Measurements from ENCODE around the gene YTHDC1.

Gene YTHDC1

GRCh38 chr4:68342134-68342533, 7.8 kb downstream of the YTHDC1 start:
- H3K4me3 ChIP-seq (IDR thresholded peaks at IDR 0.05; ENCODE audit: insufficient read depth, low read depth, low read length), result no peak overlapping the region
- no peaks in the 10 kb centered on the region for H3K36me3 ChIP-seq (ENCODE audit: insufficient read depth)

GRCh38 chr4:68338625-68339024, 11.3 kb downstream of the YTHDC1 start:
- no peak overlapping the region for H3K27ac ChIP-seq
- H3K36me3 ChIP-seq (ENCODE audit: insufficient read depth), result no peaks in the 10 kb centered on the region

More at GRCh38 chr4:68342134-68342533, 7.8 kb downstream of the YTHDC1 start:
- no peak overlapping the region for H2AFZ ChIP-seq (ENCODE audit: low read depth)
- peaks cover 17% of the 10 kb centered on the region for H3K4me1 ChIP-seq (ENCODE audit: low read depth, poor library complexity, severe bottlenecking)
- TF ChIP-seq, protein P1, sequence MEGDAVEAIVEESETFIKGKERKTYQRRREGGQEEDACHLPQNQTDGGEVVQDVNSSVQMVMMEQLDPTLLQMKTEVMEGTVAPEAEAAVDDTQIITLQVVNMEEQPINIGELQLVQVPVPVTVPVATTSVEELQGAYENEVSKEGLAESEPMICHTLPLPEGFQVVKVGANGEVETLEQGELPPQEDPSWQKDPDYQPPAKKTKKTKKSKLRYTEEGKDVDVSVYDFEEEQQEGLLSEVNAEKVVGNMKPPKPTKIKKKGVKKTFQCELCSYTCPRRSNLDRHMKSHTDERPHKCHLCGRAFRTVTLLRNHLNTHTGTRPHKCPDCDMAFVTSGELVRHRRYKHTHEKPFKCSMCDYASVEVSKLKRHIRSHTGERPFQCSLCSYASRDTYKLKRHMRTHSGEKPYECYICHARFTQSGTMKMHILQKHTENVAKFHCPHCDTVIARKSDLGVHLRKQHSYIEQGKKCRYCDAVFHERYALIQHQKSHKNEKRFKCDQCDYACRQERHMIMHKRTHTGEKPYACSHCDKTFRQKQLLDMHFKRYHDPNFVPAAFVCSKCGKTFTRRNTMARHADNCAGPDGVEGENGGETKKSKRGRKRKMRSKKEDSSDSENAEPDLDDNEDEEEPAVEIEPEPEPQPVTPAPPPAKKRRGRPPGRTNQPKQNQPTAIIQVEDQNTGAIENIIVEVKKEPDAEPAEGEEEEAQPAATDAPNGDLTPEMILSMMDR (conservative IDR thresholded peaks at IDR 0.05; ENCODE audit: low read depth, low read length), result no peak
- H3K4me2 ChIP-seq, result no peak overlapping the region
- H3K27ac ChIP-seq, result no peak overlapping the region
- H3K27me3 ChIP-seq (ENCODE audit: insufficient read depth, low read depth), result no peaks in the 10 kb centered on the region
- H3K79me2 ChIP-seq (ENCODE audit: insufficient read depth, low read depth), result peaks cover 99% of the 10 kb centered on the region
- H4K20me1 ChIP-seq (ENCODE audit: insufficient read depth), result peaks cover 69% of the 10 kb centered on the region
- H3K9ac ChIP-seq, result no peak overlapping the region

GRCh38 chr4:68337522-68337921, 12.4 kb downstream of the YTHDC1 start:
- Histone ChIP-seq H3K9ac (no peak overlapping the region), H3K36me3 (ENCODE audit: insufficient read depth) (no peaks in the 10 kb centered on the region), H3K4me3 (IDR thresholded peaks at IDR 0.05; ENCODE audit: insufficient read depth, low read depth, low read length) (no peak overlapping the region), H3K27ac (no peak overlapping the region), H3K79me2 (ENCODE audit: insufficient read depth, low read depth) (peaks cover 54% of the 10 kb centered on the region), H2AFZ (ENCODE audit: low read depth) (no peak overlapping the region), H3K4me2 (no peak overlapping the region), H3K27me3 (ENCODE audit: insufficient read depth, low read depth) (no peaks in the 10 kb centered on the region), H3K4me1 (ENCODE audit: low read depth, poor library complexity, severe bottlenecking) (peaks cover 10% of the 10 kb centered on the region), H4K20me1 (ENCODE audit: insufficient read depth) (peaks cover 47% of the 10 kb centered on the region)
- TF ChIP-seq, protein P1 (conservative IDR thresholded peaks at IDR 0.05; ENCODE audit: low read depth, low read length), result no peak

More at GRCh38 chr4:68338625-68339024, 11.3 kb downstream of the YTHDC1 start:
- no peak overlapping the region for H3K4me3 ChIP-seq (IDR thresholded peaks at IDR 0.05; ENCODE audit: insufficient read depth, low read depth, low read length)
- no peak overlapping the region for H2AFZ ChIP-seq (ENCODE audit: low read depth)
- no peaks in the 10 kb centered on the region for H3K27me3 ChIP-seq (ENCODE audit: insufficient read depth, low read depth)
- H3K4me1 ChIP-seq (ENCODE audit: low read depth, poor library complexity, severe bottlenecking), result peaks cover 10% of the 10 kb centered on the region
- TF ChIP-seq, protein P1 (conservative IDR thresholded peaks at IDR 0.05; ENCODE audit: low read depth, low read length), result no peak
- H3K4me2 ChIP-seq, result no peak overlapping the region
- peaks cover 65% of the 10 kb centered on the region for H3K79me2 ChIP-seq (ENCODE audit: insufficient read depth, low read depth)
- H4K20me1 ChIP-seq (ENCODE audit: insufficient read depth), result peaks cover 53% of the 10 kb centered on the region
- no peak overlapping the region for H3K9ac ChIP-seq

- no peaks in the 10 kb centered on the region for H3K36me3 ChIP-seq (ENCODE audit: insufficient read depth)
- no peak overlapping the region for H3K9ac ChIP-seq
- peaks cover 49% of the 10 kb centered on the region for H3K79me2 ChIP-seq (ENCODE audit: insufficient read depth, low read depth)
These were observed 12.9 kb downstream of the YTHDC1 start for GRCh38 chr4:68337004-68337403.

More at GRCh38 chr4:68337004-68337403, 12.9 kb downstream of the YTHDC1 start:
- Histone ChIP-seq H4K20me1 (ENCODE audit: insufficient read depth) (peaks cover 41% of the 10 kb centered on the region), H3K4me1 (ENCODE audit: low read depth, poor library complexity, severe bottlenecking) (peaks cover 10% of the 10 kb centered on the region), H3K27ac (no peak overlapping the region), H2AFZ (ENCODE audit: low read depth) (no peak overlapping the region), H3K27me3 (ENCODE audit: insufficient read depth, low read depth) (no peaks in the 10 kb centered on the region), H3K4me3 (IDR thresholded peaks at IDR 0.05; ENCODE audit: insufficient read depth, low read depth, low read length) (no peak overlapping the region), H3K4me2 (no peak overlapping the region)
- TF ChIP-seq, protein P1 (conservative IDR thresholded peaks at IDR 0.05; ENCODE audit: low read depth, low read length), result no peak

Measured in KMS-11 (cell line).